IMR-90 (cell line): ENCODE results near the gene PRMT1. TPM values are rescaled to one million over a fixed set of nuclear protein-coding genes. Genes with fewer than 3 reads are reported as not detected.

Experiments
- ATAC-seq: fragments of 200-7000 bp; cut with Tn5 transposase; 2 replicates; pipeline ENCODE4 v1.9.1; 2020; ENCODE audit warnings: low read depth, mild to moderate bottlenecking, moderate library complexity
- BruUV-seq: library from RNA; stranded (reverse); fragments of 400-500 nt; replicated peaks from 2 replicates; lab custom pipeline; 2021; lab: Mats Ljungman, UMichigan
- CTCF ChIA-PET: fragments of 300-600 bp; formaldehyde crosslinking; extraction: SDS; loops from one replicate; lab custom pipeline; 2021; ENCODE audit warnings: antibody characterized with exemption; lab: Yijun Ruan, JAX
- POLR2A ChIA-PET: fragments of 300-600 bp; sonication (Branson Sonifier 250); formaldehyde crosslinking; loops from one replicate; lab custom pipeline; 2022; ENCODE audit warnings: antibody characterized with exemption; ENCODE audit not compliant: unreplicated experiment; lab: Charles Lee
- DNase-seq: peaks from one replicate; pipeline ENCODE4 v3.0.0; 2013
- H2AFZ ChIP-seq: replicated peaks from 2 replicates; pipeline ENCODE3; 2013; ENCODE audit warnings: low read length, mild to moderate bottlenecking; ENCODE audit not compliant: poor library complexity
- H2AK5ac ChIP-seq: 2 replicates; pipeline ENCODE4 v1.6.1; 2013; ENCODE audit warnings: low read depth, low read length, inconsistent platforms
- H2AK9ac ChIP-seq: replicated peaks from 2 replicates; pipeline ENCODE3; 2013; ENCODE audit warnings: mild to moderate bottlenecking, low read depth, low read length, moderate library complexity; ENCODE audit not compliant: poor library complexity
- H2BK120ac ChIP-seq: 2 replicates; pipeline ENCODE4 v1.6.1; 2013; ENCODE audit warnings: low read depth, low read length, inconsistent platforms
- H2BK15ac ChIP-seq: 3 replicates; pipeline ENCODE4 v1.6.1; 2013; ENCODE audit warnings: low read depth, low read length, inconsistent platforms
- H2BK20ac ChIP-seq: 2 replicates; pipeline ENCODE4 v1.6.1; 2013; ENCODE audit warnings: low read depth, mild to moderate bottlenecking, inconsistent platforms, low read length, moderate library complexity
- H2BK5ac ChIP-seq: 2 replicates; pipeline ENCODE4 v1.6.1; 2013; ENCODE audit warnings: mild to moderate bottlenecking, low read depth, low read length, inconsistent platforms; ENCODE audit not compliant: poor library complexity, severe bottlenecking
- H3K14ac ChIP-seq: replicated peaks from 2 replicates; pipeline ENCODE4 v1.6.1; 2013; ENCODE audit warnings: low read depth, low read length, inconsistent platforms
- H3K18ac ChIP-seq: 2 replicates; pipeline ENCODE4 v1.6.1; 2013; ENCODE audit warnings: low read depth, low read length, control low read depth
- H3K23ac ChIP-seq: 2 replicates; pipeline ENCODE4 v1.6.1; 2013; ENCODE audit warnings: low read depth, low read length, inconsistent platforms
- H3K27ac ChIP-seq: 2 replicates; pipeline ENCODE4 v1.5.1; 2013; ENCODE audit warnings: mild to moderate bottlenecking, control low read depth, low read length; ENCODE audit not compliant: insufficient read depth
- H3K27me3 ChIP-seq: 2 replicates; pipeline ENCODE4 v1.6.1; 2013; ENCODE audit warnings: low read length; ENCODE audit not compliant: control insufficient read depth, insufficient read depth
- H3K36me3 ChIP-seq: 2 replicates; pipeline ENCODE4 v1.6.1; 2013; ENCODE audit warnings: low read length, mixed read lengths; ENCODE audit not compliant: control insufficient read depth, insufficient read depth
- H3K4ac ChIP-seq: 2 replicates; pipeline ENCODE4 v1.6.1; 2013; ENCODE audit warnings: low read depth, low read length, inconsistent platforms
- H3K4me1 ChIP-seq: 2 replicates; pipeline ENCODE4 v1.6.1; 2013; ENCODE audit warnings: low read length, mixed read lengths; ENCODE audit not compliant: control insufficient read depth, insufficient read depth
- H3K4me2 ChIP-seq: 2 replicates; pipeline ENCODE4 v1.6.1; 2013; ENCODE audit warnings: low read depth, mild to moderate bottlenecking, control low read depth, low read length, moderate library complexity
- H3K4me3 ChIP-seq: 2 replicates; pipeline ENCODE4 v1.5.1; 2013; ENCODE audit warnings: low read depth, mild to moderate bottlenecking, control low read depth, low read length, moderate library complexity; ENCODE audit not compliant: insufficient read depth
- H3K56ac ChIP-seq: 2 replicates; pipeline ENCODE4 v1.6.1; 2013; ENCODE audit warnings: low read length, inconsistent platforms; ENCODE audit not compliant: insufficient read depth; ENCODE audit errors: extremely low read depth
- H3K79me1 ChIP-seq, 2 experiments: 2 replicates each; pipeline ENCODE4 v1.6.1; 2013; ENCODE audit warnings: low read length in 2 of 2, inconsistent platforms in 1 of 2, low read depth in 1 of 2
- H3K9ac ChIP-seq: 2 replicates; pipeline ENCODE4 v1.6.1; 2013; ENCODE audit warnings: low read depth, low read length, control low read depth
- H3K9me1 ChIP-seq: 2 replicates; pipeline ENCODE4 v1.6.1; 2013; ENCODE audit warnings: low read length, inconsistent platforms; ENCODE audit not compliant: insufficient read depth
- H3K9me3 ChIP-seq: 2 replicates; pipeline ENCODE4 v1.6.1; 2013; ENCODE audit warnings: low read length; ENCODE audit not compliant: control insufficient read depth, insufficient read depth
- H4K20me1 ChIP-seq: 2 replicates; pipeline ENCODE4 v1.6.1; 2013; ENCODE audit warnings: low read length, inconsistent platforms; ENCODE audit not compliant: insufficient read depth
- H4K5ac ChIP-seq: 2 replicates; pipeline ENCODE4 v1.6.1; 2013; ENCODE audit warnings: mild to moderate bottlenecking, low read depth, low read length, control low read depth
- H4K8ac ChIP-seq, 2 experiments: 2 replicates each; pipeline ENCODE4 v1.6.1; 2013; ENCODE audit warnings: low read depth in 2 of 2, low read length in 2 of 2, control low read depth in 1 of 2, inconsistent platforms in 1 of 2
- H4K91ac ChIP-seq: 2 replicates; pipeline ENCODE4 v1.6.1; 2013; ENCODE audit warnings: low read depth, low read length, inconsistent platforms; ENCODE audit not compliant: insufficient read depth
- CHD1 ChIP-seq: IDR thresholded peaks from 2 replicates; pipeline ENCODE4 v1.6.1; 2012; ENCODE audit warnings: low read depth, low read length, improper control_type of control experiment
- FOS ChIP-seq: fragments of 150-350 bp; IDR thresholded peaks from 2 replicates; pipeline ENCODE4 v1.6.1; 2016; ENCODE audit warnings: low read depth, low read length
- MAFK ChIP-seq: IDR thresholded peaks from 2 replicates; pipeline ENCODE4 v1.6.1; 2012; ENCODE audit warnings: low read depth, low read length, improper control_type of control experiment
- MXI1 ChIP-seq: IDR thresholded peaks from 2 replicates; pipeline ENCODE4 v1.6.1; 2012; ENCODE audit warnings: low read depth, mild to moderate bottlenecking, low read length, moderate library complexity, borderline replicate concordance
- NFE2L2 ChIP-seq: fragments of 150-350 bp; IDR thresholded peaks from 2 replicates; pipeline ENCODE4 v1.6.1; 2016; ENCODE audit warnings: low read depth, mild to moderate bottlenecking, low read length
- POLR2A ChIP-seq: IDR thresholded peaks from 2 replicates; pipeline ENCODE4 v1.6.1; 2012; ENCODE audit warnings: mild to moderate bottlenecking, low read depth, low read length
- RAD21 ChIP-seq: IDR thresholded peaks from 2 replicates; pipeline ENCODE4 v1.6.1; 2012; ENCODE audit warnings: low read length, improper control_type of control experiment
- RFX5 ChIP-seq: IDR thresholded peaks from 2 replicates; pipeline ENCODE4 v1.8.0; 2012; ENCODE audit warnings: low read depth, mild to moderate bottlenecking, low read length, moderate library complexity
- SMC3 ChIP-seq: fragments of 150-350 bp; IDR thresholded peaks from 2 replicates; pipeline ENCODE4 v1.6.1; 2016; ENCODE audit warnings: low read depth, mild to moderate bottlenecking, antibody characterized with exemption, low read length, moderate library complexity
- USF2 ChIP-seq: fragments of 150-350 bp; IDR thresholded peaks from 2 replicates; pipeline ENCODE4 v1.6.1; 2017; ENCODE audit warnings: mild to moderate bottlenecking, antibody characterized with exemption, low read length, low read depth
- WGBS, 2 experiments: methylation state at CpG; one replicate each; pipeline versions ENCODE4 v1.1.5 to v1.1.7; 2013; ENCODE audit warnings: missing lambda C conversion rate in 2 of 2; ENCODE audit not compliant: insufficient read length in 1 of 2; ENCODE audit errors: extremely low coverage in 2 of 2; 5-methylcytosine and 5-hydroxymethylcytosine counted together
- dilution Hi-C: fragments of 300-500 bp; cut with HindIII; formaldehyde crosslinking; loops from one replicate; pipeline ENCODE4 v1.14.3; 2018; ENCODE audit warnings: low sequenced_read_pairs; ENCODE audit not compliant: unreplicated experiment
- in situ Hi-C: fragments of 300-500 bp; cut with MboI; formaldehyde crosslinking; loops from 3 replicates; pipeline ENCODE4 v1.14.3; 2019; ENCODE audit warnings: low sequenced_read_pairs, inconsistent platforms, mixed read lengths
- intact Hi-C: fragments of 100-400 bp; cut with micrococcal nuclease; formaldehyde crosslinking; loops from 2 replicates; pipeline ENCODE4 v1.10.0; 2022
- polyA plus RNA-seq, 3 experiments: library from polyadenylated mRNA; depleted of rRNA; stranded (reverse); fragments of >200 nt; gene quantifications; 2 replicates each; pipeline ENCODE4 v1.2.3, GENCODE V29; 2012; ENCODE audit warnings: low replicate concordance in 1 of 3
- total RNA-seq: library from RNA; depleted of rRNA; stranded (reverse); fragments of >200 nt; gene quantifications from 2 replicates; pipeline ENCODE4 v1.2.3, GENCODE V29; 2012

Gene PRMT1
- total and polyA plus RNA-seq, 2 of the 4 experiments (the other 2 are of a cell fraction): 497 to 840 TPM

- no peak overlapping the region for H3K23ac ChIP-seq
- H2BK20ac ChIP-seq: no peak overlapping the region
- no peak overlapping the region for H3K27ac ChIP-seq
- no peak overlapping the region for H2BK15ac ChIP-seq
- dilution Hi-C loops (no loop called here), intact Hi-C loops (no loop called here), in situ Hi-C loops (no loop called here)
- no peaks in the 10 kb centered on the region for H3K9me1 ChIP-seq
- no peak overlapping the region for H2AK5ac ChIP-seq
- no peak overlapping the region for H3K9ac ChIP-seq
- no peak overlapping the region for H3K4me2 ChIP-seq
- H3K79me1 ChIP-seq: peaks cover 21 to 51% of the 10 kb centered on the region in 2 experiments
- no peak overlapping the region for H3K56ac ChIP-seq
- H4K20me1 ChIP-seq: peaks cover 31% of the 10 kb centered on the region
- no peaks in the 10 kb centered on the region for H3K9me3 ChIP-seq
- 96% methylated on average over 26 of the region's 58 CpGs; no CpG with 5 or more reads in 1 of the 2 experiments for WGBS, 2 experiments
- no peak overlapping the region for H3K4me3 ChIP-seq
- no peak for TF ChIP-seq FOS
- no peak for TF ChIP-seq MXI1
- TF ChIP-seq NFE2L2: no peak
- TF ChIP-seq CHD1: no peak
- no peak for TF ChIP-seq MAFK
- TF ChIP-seq POLR2A: no peak
- no peak for TF ChIP-seq USF2
- TF ChIP-seq SMC3: no peak
- TF ChIP-seq RAD21: no peak
- no peak for TF ChIP-seq RFX5
- no peak overlapping the region for H2AFZ ChIP-seq
- no TSS peak for BruUV-seq
- H3K27me3 ChIP-seq: no peaks in the 10 kb centered on the region
- H4K91ac ChIP-seq: no peak overlapping the region
- H2BK5ac ChIP-seq: no peak overlapping the region
- H3K4me1 ChIP-seq: no peaks in the 10 kb centered on the region
- no peak overlapping the region for H3K4ac ChIP-seq
- H3K36me3 ChIP-seq: peaks cover 76% of the 10 kb centered on the region
- no peak overlapping the region for H2BK120ac ChIP-seq
- H4K8ac ChIP-seq: no peak overlapping the region
- POLR2A ChIA-PET: no interaction called here
- H4K5ac ChIP-seq: no peak overlapping the region
- no peak overlapping the region for H3K14ac ChIP-seq
- no peak overlapping the region for H3K18ac ChIP-seq
- ATAC-seq: no peak
- CTCF ChIA-PET: no interaction called here
- no peak for DNase-seq
- no peak overlapping the region for H2AK9ac ChIP-seq
Observed at GRCh38 chr19:49652551-49653465, 24.3 kb upstream of the PRMT1 start.
